ENCODE data around the gene FRMD4B. TPM values are rescaled to one million over a fixed set of nuclear protein-coding genes. Genes with fewer than 3 reads are reported as not detected.
A peak's percentile ranks its signal among the peaks of the same experiment; 100 is the strongest.

Gene FRMD4B
- total and polyA plus RNA-seq, 7 donors: 1.1 to 4.0 (median 2.9) TPM

DNA sequence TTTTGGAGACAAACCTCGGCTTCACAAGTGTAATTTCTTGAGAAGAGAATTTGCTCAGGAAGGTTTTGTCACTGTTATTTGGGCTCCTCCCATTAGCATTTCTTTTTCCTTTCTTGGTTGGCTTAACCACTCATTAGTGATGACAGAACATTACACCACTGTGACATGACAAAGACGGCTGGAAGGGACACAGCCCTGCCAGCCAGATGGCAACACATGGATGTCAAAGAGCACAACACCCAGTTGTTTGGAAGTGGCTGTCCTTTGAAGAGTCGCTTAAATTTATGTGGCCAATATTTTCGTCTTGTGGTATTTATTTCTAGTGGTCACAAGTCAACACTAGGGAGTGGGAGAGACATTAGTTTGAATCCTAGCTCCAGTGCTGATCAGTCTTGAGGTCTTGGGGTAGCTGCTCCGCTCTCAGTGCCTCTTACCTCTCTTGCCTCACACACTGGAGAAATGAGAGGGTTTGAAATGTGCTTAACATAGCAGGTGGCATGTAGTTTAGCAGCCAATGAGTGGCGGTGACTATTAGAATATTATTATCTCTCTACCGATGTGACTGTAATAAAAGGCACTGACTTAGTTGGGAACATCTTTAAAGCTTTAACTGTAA lies 92.8 kb downstream of the FRMD4B start:
- intact Hi-C loops (cut with DNase I): no loop called here
- no peak for DNase-seq
- Histone ChIP-seq H3K9me3 (no peaks in the 10 kb centered on the region), H3K4me3 (no peak overlapping the region), H3K36me3 (ENCODE audit: insufficient read depth in 1 of 2, low read depth in 1 of 2) (no peaks in the 10 kb centered on the region), H3K27ac (no peak overlapping the region), H3K4me1 (no peaks in the 10 kb centered on the region), H3K27me3 (ENCODE audit: insufficient read depth in 3 of 3, low read length in 2 of 3) (no peaks in the 10 kb centered on the region)
- WGBS, 3 donors: 46 to 58% (median 54%) methylated on average over 7 of the region's 7 CpGs
- peak in 1 of 4 donors; percentile 82 for ATAC-seq
- TF ChIP-seq, protein P1, sequence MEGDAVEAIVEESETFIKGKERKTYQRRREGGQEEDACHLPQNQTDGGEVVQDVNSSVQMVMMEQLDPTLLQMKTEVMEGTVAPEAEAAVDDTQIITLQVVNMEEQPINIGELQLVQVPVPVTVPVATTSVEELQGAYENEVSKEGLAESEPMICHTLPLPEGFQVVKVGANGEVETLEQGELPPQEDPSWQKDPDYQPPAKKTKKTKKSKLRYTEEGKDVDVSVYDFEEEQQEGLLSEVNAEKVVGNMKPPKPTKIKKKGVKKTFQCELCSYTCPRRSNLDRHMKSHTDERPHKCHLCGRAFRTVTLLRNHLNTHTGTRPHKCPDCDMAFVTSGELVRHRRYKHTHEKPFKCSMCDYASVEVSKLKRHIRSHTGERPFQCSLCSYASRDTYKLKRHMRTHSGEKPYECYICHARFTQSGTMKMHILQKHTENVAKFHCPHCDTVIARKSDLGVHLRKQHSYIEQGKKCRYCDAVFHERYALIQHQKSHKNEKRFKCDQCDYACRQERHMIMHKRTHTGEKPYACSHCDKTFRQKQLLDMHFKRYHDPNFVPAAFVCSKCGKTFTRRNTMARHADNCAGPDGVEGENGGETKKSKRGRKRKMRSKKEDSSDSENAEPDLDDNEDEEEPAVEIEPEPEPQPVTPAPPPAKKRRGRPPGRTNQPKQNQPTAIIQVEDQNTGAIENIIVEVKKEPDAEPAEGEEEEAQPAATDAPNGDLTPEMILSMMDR (IDR thresholded peaks at IDR 0.05): no peak

DNA sequence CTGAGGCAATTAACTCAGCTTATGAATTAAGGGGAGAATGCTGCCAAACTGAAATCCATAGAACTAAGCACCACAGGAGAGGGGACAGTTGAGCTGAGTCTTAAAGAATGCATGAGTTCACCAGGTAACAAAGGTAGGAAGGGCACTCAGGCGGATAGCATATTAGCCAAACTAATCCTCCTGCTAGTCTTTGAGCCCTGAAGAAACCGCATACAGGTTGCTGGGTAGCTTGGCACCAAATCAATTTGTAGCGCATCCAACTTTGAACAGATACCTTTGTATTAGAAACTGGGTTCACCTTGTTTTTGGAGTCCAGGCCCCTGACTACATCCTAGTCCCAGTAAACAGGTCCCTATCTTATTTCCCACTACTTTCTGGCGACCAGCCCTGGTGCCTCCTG lies 93.7 kb downstream of the FRMD4B start:
- H3K4me1 ChIP-seq: no peaks in the 10 kb centered on the region
- 76 to 84% (median 76%) methylated on average over 4 of the region's 4 CpGs for WGBS, 3 donors

DNA sequence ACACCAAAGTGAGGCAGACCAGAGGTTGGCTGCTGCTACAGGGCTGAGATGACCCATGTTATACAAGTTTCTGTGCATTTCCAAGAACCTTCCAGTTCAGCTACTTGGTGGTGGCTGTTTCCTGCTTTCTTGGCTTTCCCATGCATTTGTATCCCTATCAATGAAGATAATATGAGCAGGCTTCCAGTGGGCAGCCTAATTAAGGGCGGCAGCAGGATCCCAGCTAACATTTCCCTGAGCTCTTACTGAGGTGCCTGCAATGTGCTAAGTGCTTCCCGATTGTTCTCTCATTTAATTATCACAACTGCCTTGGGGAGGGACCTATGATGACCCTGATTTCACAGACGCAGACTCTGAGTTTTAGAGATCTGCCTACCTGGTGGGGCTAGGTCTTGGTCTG lies 95.5 kb downstream of the FRMD4B start:
- Histone ChIP-seq H3K4me3 (no peak overlapping the region), H3K36me3 (ENCODE audit: insufficient read depth in 1 of 2, low read depth in 1 of 2) (no peaks in the 10 kb centered on the region), H3K9me3 (no peaks in the 10 kb centered on the region), H3K27me3 (ENCODE audit: insufficient read depth in 3 of 3, low read length in 2 of 3) (no peaks in the 10 kb centered on the region), H3K4me1 (no peaks in the 10 kb centered on the region), H3K27ac (no peak overlapping the region)
- intact Hi-C loops (cut with DNase I): no loop called here
- DNase-seq (no peak), ATAC-seq (no peak)
- TF ChIP-seq, protein P1 (IDR thresholded peaks at IDR 0.05): no peak
- WGBS, 3 donors: 85 to 88% (median 86%) methylated on average over 3 of the region's 3 CpGs

More for the DNA sequence above, 93.7 kb downstream of the FRMD4B start:
- H3K27ac ChIP-seq: no peak overlapping the region
- TF ChIP-seq, protein P1 (IDR thresholded peaks at IDR 0.05): no peak
- no peak overlapping the region for H3K4me3 ChIP-seq
- no peak for DNase-seq
- H3K9me3 ChIP-seq: no peaks in the 10 kb centered on the region
- intact Hi-C loops (cut with DNase I): no loop called here
- no peaks in the 10 kb centered on the region for H3K36me3 ChIP-seq (ENCODE audit: insufficient read depth in 1 of 2, low read depth in 1 of 2)
- H3K27me3 ChIP-seq (ENCODE audit: insufficient read depth in 3 of 3, low read length in 2 of 3): no peaks in the 10 kb centered on the region
- ATAC-seq: no peak

DNA sequence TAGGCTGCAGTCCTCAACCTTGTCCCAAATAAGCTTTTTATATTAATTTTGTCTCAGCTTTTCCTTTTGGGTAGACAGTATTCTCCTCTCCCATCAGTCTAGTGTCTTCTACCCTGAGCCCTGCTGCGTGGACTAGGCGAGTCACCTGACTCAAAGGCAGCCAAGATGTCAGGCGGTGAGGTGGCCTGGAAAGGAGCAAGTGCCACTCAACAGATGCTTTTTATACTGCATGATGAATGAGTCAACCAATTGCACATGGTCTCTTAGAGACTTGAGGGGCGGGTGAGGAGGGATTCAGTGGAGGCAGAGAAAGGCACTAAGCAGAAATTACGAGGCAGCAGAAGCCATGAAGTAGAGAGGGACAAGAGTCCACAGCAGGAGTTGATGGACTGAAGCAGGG lies 95.9 kb downstream of the FRMD4B start:
- no peaks in the 10 kb centered on the region for H3K27me3 ChIP-seq (ENCODE audit: insufficient read depth in 3 of 3, low read length in 2 of 3)
- H3K9me3 ChIP-seq: no peaks in the 10 kb centered on the region
- H3K36me3 ChIP-seq (ENCODE audit: insufficient read depth in 1 of 2, low read depth in 1 of 2): no peaks in the 10 kb centered on the region
- no peaks in the 10 kb centered on the region for H3K4me1 ChIP-seq
- H3K4me3 ChIP-seq: no peak overlapping the region
- intact Hi-C loops (cut with DNase I): no loop called here
- ATAC-seq: peak in 2 of 4 donors; percentile 60 to 80
- DNase-seq: no peak
- 88 to 91% (median 90%) methylated on average over 5 of the region's 5 CpGs for WGBS, 3 donors
- H3K27ac ChIP-seq: no peak overlapping the region
- TF ChIP-seq, protein P1 (IDR thresholded peaks at IDR 0.05): no peak
